ENCODE measurements around the gene PAFAH1B1. TPM values are rescaled to one million over a fixed set of nuclear protein-coding genes. Genes with fewer than 3 reads are reported as not detected.

Gene PAFAH1B1
- total RNA-seq, 2 experiments from 2014 or later = 159 to 168 TPM

DNA sequence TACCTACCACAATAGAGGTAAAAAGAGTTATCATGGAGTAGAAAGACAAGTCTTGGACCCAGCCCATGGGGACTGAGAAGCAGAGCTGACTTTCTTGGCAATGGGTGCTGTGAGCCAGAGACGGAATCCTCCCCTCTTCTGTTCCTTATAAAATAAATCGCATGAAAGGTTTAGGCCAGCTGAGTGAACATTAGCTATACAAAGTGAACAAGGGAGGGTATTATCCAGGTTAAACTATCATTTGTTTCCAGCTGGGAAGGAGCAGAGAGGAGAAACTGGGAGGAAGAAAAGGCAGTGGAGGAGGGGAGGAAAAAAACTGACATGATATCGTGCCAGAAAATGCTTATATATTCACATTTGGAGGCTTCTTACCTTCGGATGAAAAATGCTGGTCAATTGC is 13.3 kb upstream of the PAFAH1B1 start:
- Mint-ChIP-seq H3K4me3 (no peak overlapping the region), H3K9me3 (no peaks in the 10 kb centered on the region), H3K27ac (no peak overlapping the region), H3K36me3 (ENCODE audit: low read depth) (no peaks in the 10 kb centered on the region), H3K27me3 (peaks cover 3% of the 10 kb centered on the region), H3K4me1 (ENCODE audit: low read depth) (no peaks in the 10 kb centered on the region)
- POLR2A ChIA-PET = interaction anchor here (1.0 kb wide), 1 partner anchor 13 kb away, joined by 3 read pairs; no protein-coding TSS in a partner anchor
- no peak for ATAC-seq
- TF ChIP-seq, protein P1, sequence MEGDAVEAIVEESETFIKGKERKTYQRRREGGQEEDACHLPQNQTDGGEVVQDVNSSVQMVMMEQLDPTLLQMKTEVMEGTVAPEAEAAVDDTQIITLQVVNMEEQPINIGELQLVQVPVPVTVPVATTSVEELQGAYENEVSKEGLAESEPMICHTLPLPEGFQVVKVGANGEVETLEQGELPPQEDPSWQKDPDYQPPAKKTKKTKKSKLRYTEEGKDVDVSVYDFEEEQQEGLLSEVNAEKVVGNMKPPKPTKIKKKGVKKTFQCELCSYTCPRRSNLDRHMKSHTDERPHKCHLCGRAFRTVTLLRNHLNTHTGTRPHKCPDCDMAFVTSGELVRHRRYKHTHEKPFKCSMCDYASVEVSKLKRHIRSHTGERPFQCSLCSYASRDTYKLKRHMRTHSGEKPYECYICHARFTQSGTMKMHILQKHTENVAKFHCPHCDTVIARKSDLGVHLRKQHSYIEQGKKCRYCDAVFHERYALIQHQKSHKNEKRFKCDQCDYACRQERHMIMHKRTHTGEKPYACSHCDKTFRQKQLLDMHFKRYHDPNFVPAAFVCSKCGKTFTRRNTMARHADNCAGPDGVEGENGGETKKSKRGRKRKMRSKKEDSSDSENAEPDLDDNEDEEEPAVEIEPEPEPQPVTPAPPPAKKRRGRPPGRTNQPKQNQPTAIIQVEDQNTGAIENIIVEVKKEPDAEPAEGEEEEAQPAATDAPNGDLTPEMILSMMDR (IDR thresholded peaks at IDR 0.05) = no peak
- CTCF ChIA-PET = no interaction called here
- no peak for DNase-seq
- intact Hi-C loops (cut with micrococcal nuclease) = no loop called here

- Mint-ChIP-seq H3K27me3 (peaks cover 3% of the 10 kb centered on the region), H3K27ac (no peak overlapping the region), H3K36me3 (ENCODE audit: low read depth) (no peaks in the 10 kb centered on the region), H3K4me3 (no peak overlapping the region), H3K4me1 (ENCODE audit: low read depth) (no peaks in the 10 kb centered on the region), H3K9me3 (no peaks in the 10 kb centered on the region)
- DNase-seq (no peak), ATAC-seq (no peak)
- TF ChIP-seq, protein P1 (IDR thresholded peaks at IDR 0.05) = no peak
- ChIA-PET CTCF (no interaction called here), POLR2A (interaction anchor here (0.6 to 1.0 kb wide), 3 partner anchors 12 to 1174 kb away, joined by 3 to 6 read pairs (median 4); no protein-coding TSS in a partner anchor)
- intact Hi-C loops (cut with micrococcal nuclease) = no loop called here
Observed at GRCh38 chr17:2580661-2581060, 12.8 kb upstream of the PAFAH1B1 start.

DNA sequence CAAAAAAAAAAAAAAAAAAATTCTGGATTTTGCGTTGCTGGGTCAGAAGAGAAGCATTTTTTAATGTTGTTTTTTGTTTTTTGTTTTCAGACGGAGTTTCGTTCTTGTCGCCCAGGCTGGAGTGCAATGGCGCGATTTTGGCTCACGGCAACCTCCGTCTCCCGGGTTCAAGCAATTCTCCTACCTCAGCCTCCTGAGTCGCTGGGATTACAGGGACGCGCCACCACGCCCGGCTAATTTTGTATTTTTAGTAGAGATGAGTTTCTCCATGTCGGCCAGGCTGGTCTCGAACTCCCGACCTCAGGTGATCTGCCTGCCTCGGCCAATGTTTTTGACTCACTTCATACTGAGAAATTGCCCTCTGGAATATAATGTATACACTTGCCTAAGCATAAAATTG is 11.0 kb upstream of the PAFAH1B1 start:
- H3K36me3 Mint-ChIP-seq (ENCODE audit: low read depth) = no peaks in the 10 kb centered on the region
- intact Hi-C loops (cut with micrococcal nuclease) = no loop called here
- ChIA-PET POLR2A (no interaction called here), CTCF (no interaction called here)
- no peak for ATAC-seq
- H3K9me3 Mint-ChIP-seq = no peaks in the 10 kb centered on the region
- no peak for DNase-seq
- TF ChIP-seq, protein P1 (IDR thresholded peaks at IDR 0.05) = no peak
- H3K27ac Mint-ChIP-seq = no peak overlapping the region
- H3K27me3 Mint-ChIP-seq = peaks cover 3% of the 10 kb centered on the region
- H3K4me3 Mint-ChIP-seq = no peak overlapping the region
- H3K4me1 Mint-ChIP-seq (ENCODE audit: low read depth) = no peaks in the 10 kb centered on the region

DNA sequence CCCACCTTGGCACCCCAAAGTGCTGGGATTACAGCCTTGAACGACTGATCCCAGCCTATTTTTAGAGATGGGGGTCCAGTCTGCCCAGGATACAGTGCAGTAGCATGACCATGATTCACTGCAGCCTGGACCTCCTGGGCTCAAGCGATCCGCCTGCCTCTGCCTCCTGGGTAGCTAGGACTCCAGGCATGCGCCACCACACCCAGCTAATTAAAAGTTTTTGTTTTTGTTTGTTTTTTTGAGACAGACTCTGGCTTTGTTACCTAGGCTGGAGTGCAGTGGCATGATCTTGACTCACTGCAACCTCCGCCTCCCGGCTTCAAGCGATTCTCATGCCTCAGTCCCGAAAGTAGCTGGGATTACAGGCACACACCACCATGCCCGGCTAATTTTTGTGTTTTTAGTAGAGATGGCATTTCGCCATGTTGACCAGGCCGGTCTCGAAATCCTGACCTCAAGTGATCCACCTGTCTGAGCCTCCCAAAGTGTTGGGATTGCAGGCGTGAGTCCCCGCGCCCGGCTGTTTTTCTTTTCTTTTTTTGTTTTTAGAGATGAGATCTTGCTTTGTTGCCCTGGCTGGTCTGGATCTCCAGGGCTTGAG is 2.3 kb upstream of the PAFAH1B1 start:
- DNase-seq = no peak
- H3K9me3 Mint-ChIP-seq = no peaks in the 10 kb centered on the region
- TF ChIP-seq, protein P1 (IDR thresholded peaks at IDR 0.05) = no peak
- intact Hi-C loops (cut with micrococcal nuclease) = no loop called here
- ChIA-PET POLR2A (no interaction called here), CTCF (interaction anchor here (1.1 kb wide), 1 partner anchor 209 kb away, joined by 4 read pairs; no protein-coding TSS in a partner anchor)
- no peak for ATAC-seq
- no peaks in the 10 kb centered on the region for H3K27me3 Mint-ChIP-seq
- H3K36me3 Mint-ChIP-seq (ENCODE audit: low read depth) = peaks cover 2% of the 10 kb centered on the region
- H3K4me3 Mint-ChIP-seq = no peak overlapping the region
- H3K27ac Mint-ChIP-seq = no peak overlapping the region
- H3K4me1 Mint-ChIP-seq (ENCODE audit: low read depth) = peaks cover 12% of the 10 kb centered on the region
